Esophagus squamous epithelium (tissue), 5 donors: ENCODE results near the gene TPSD1. TPM values are rescaled to one million over a fixed set of nuclear protein-coding genes. Genes with fewer than 3 reads are reported as not detected.

ENCODE experiments used
- DNase-seq: peaks from one replicate; lab custom pipeline; 2025; lab: John Stamatoyannopoulos, UW
- H3K27ac ChIP-seq, 4 donors: fragments of 200-600 bp; sonication (generic); one replicate each; pipeline ENCODE4 v1.5.1; 2016 to 2019; ENCODE audit warnings: mild to moderate bottlenecking in 1 of 4
- H3K27me3 ChIP-seq, 4 donors: fragments of 200-600 bp; sonication (generic); 1 replicate in 3 of 4; 2 replicates in 1 of 4; pipeline versions ENCODE4 v1.5.1 to v1.6.0; 2017 to 2021; ENCODE audit warnings: antibody characterized with exemption in 1 of 4
- H3K36me3 ChIP-seq, 3 donors: fragments of 200-600 bp; sonication (generic); one replicate each; pipeline ENCODE4 v1.5.1; 2016 to 2019
- H3K4me1 ChIP-seq, 3 donors: fragments of 200-600 bp; sonication (generic); one replicate each; pipeline ENCODE4 v1.5.1; 2017 to 2019
- H3K4me3 ChIP-seq, 4 donors: fragments of 200-600 bp; sonication (generic); 1 replicate in 3 of 4; 2 replicates in 1 of 4; pipeline ENCODE4 v1.5.1; 2016 to 2019; ENCODE audit warnings: mild to moderate bottlenecking in 2 of 4, moderate library complexity in 1 of 4
- H3K9me3 ChIP-seq, 3 donors: fragments of 200-600 bp; sonication (generic); one replicate each; pipeline ENCODE4 v1.5.1; 2016 to 2019
- CTCF ChIP-seq, 6 experiments: fragments of 450-650 bp in 4 of 6; fragments of 200-600 bp in 2 of 6; sonication (generic) in 2 of 6; IDR thresholded peaks; one replicate each; pipeline ENCODE4 v1.5.1; 2016 to 2019; ENCODE audit warnings: antibody characterized with exemption in 6 of 6, mild to moderate bottlenecking in 4 of 6, moderate library complexity in 4 of 6
- POLR2A ChIP-seq, 4 donors: fragments of 450-650 bp; IDR thresholded peaks; one replicate each; pipeline ENCODE4 v1.6.1; 2017; ENCODE audit warnings: antibody characterized with exemption in 4 of 4, mild to moderate bottlenecking in 4 of 4, moderate library complexity in 3 of 4
- WGBS, 2 donors: methylation state at CpG; one replicate each; pipeline ENCODE4 v1.1.5; 2018; 5-methylcytosine and 5-hydroxymethylcytosine counted together
- intact Hi-C: fragments of 100-400 bp; cut with DNase I; formaldehyde crosslinking; loops from one replicate; pipeline ENCODE4 v1.15.0; 2022
- total RNA-seq, 4 donors: library from RNA; depleted of rRNA; stranded (reverse); fragments of >200 nt; gene quantifications; one replicate each; pipeline ENCODE4 v1.1.0, GENCODE V29; 2016
- donor health status: DM: yes; HTN: yes; CAD: no.

Gene TPSD1
- total RNA-seq, 4 donors from 2014 or later: 0.91 to 5.9 TPM; not detected in 2

GRCh38 chr16:1308036-1308976 lies 52.4 kb downstream of the TPSD1 start:
- H3K9me3 ChIP-seq: no peaks in the 10 kb centered on the region
- TF ChIP-seq CTCF (IDR thresholded peaks at IDR 0.05) (no peak), POLR2A (IDR thresholded peaks at IDR 0.05) (no peak)
- peaks cover 28 to 52% (median 35%) of the 10 kb centered on the region in 3 donors for H3K4me1 ChIP-seq
- no peak for DNase-seq
- H3K27me3 ChIP-seq: peaks cover 0 to 4% (median 0%) of the 10 kb centered on the region in 4 donors
- H3K27ac ChIP-seq: peak overlapping the region; percentile 99
- peaks cover 0 to 10% (median 0%) of the 10 kb centered on the region in 3 donors for H3K36me3 ChIP-seq
- H3K4me3 ChIP-seq: peak overlapping the region; percentile 68 to 93 (median 82)
- intact Hi-C loops: no loop called here
- WGBS, 2 donors: 7 to 16% methylated on average over 9 to 23 of the region's 43 CpGs

Other genes starting within 250 kb of the TPSD1 start
- not detected for gene SSTR5, start 183.3 kb upstream of the TPSD1 start, total RNA-seq
- not detected for gene C1QTNF8, start 159.8 kb upstream of the TPSD1 start, total RNA-seq
- gene CACNA1H, start 103.0 kb upstream of the TPSD1 start, total RNA-seq: 10 to 100 TPM in 1 of 4 donors, 1 to 10 TPM in 3; 1.7 to 14.7 (median 5.6) TPM
- gene TPSG1, start 30.8 kb upstream of the TPSD1 start, total RNA-seq: under 1 TPM in 1 of 4 donors, not detected in 3; 0.27 TPM
- gene TPSB2, start 25.9 kb upstream of the TPSD1 start, total RNA-seq: 100 to 1,000 TPM in 1 of 4 donors, 10 to 100 TPM in 2, 1 to 10 TPM in 1; 4.0 to 537 (median 20.2) TPM
- 100 to 1,000 TPM in 1 of 4 donors, 10 to 100 TPM in 2, 1 to 10 TPM in 1; 3.0 to 395 (median 16.7) TPM for gene TPSAB1, start 15.4 kb upstream of the TPSD1 start, total RNA-seq
- 10 to 100 TPM; 31.8 to 88.1 (median 76.3) TPM for gene UBE2I, start 53.6 kb downstream of the TPSD1 start, total RNA-seq
- gene BAIAP3, start 77.6 kb downstream of the TPSD1 start, total RNA-seq: 1 to 10 TPM in 2 of 4 donors, under 1 TPM in 2; 0.68 to 2.7 (median 1.00) TPM
- 10 to 100 TPM; 57.6 to 87.4 (median 70.5) TPM for gene TSR3, start 95.8 kb downstream of the TPSD1 start, total RNA-seq
- 10 to 100 TPM; 21.6 to 46.9 (median 37.8) TPM for gene GNPTG, start 95.9 kb downstream of the TPSD1 start, total RNA-seq
- 10 to 100 TPM in 2 of 4 donors, 1 to 10 TPM in 2; 5.9 to 17.2 (median 10.6) TPM for gene UNKL, start 158.6 kb downstream of the TPSD1 start, total RNA-seq
- 10 to 100 TPM; 14.7 to 22.6 (median 19.7) TPM for gene UQCC4, start 164.7 kb downstream of the TPSD1 start, total RNA-seq
- not detected for gene PERCC1, start 175.0 kb downstream of the TPSD1 start, total RNA-seq
- under 1 TPM in 1 of 4 donors, not detected in 3; 0.95 TPM for gene CCDC154, start 188.5 kb downstream of the TPSD1 start, total RNA-seq
- gene CLCN7, start 219.0 kb downstream of the TPSD1 start, total RNA-seq: 10 to 100 TPM; 21.5 to 41.2 (median 33.6) TPM
- not detected for gene PTX4, start 232.9 kb downstream of the TPSD1 start, total RNA-seq
- gene TELO2, start 237.3 kb downstream of the TPSD1 start, total RNA-seq: 10 to 100 TPM; 17.0 to 29.3 (median 21.4) TPM